ENCODE results near the gene LRRC4C. TPM values are rescaled to one million over a fixed set of nuclear protein-coding genes. Genes with fewer than 3 reads are reported as not detected.

The LRRC4C gene
- total RNA-seq, 1 experiment from 2014 or later = 0.72 TPM

GRCh38 chr11:40435344-40435743, 1024.1 kb downstream of the LRRC4C start:
- no peak for TF ChIP-seq ZNF138 (CRISPR knock-in tag; conservative IDR thresholded peaks at IDR 0.05)
- TF ChIP-seq ESRRA (CRISPR knock-in tag; IDR thresholded peaks at IDR 0.05; ENCODE audit: borderline replicate concordance) = no peak
- Mint-ChIP-seq H3K27ac (no peak overlapping the region), H3K36me3 (no peaks in the 10 kb centered on the region), H3K4me3 (no peak overlapping the region), H3K27me3 (ENCODE audit: low read depth) (no peaks in the 10 kb centered on the region), H3K9me3 (no peaks in the 10 kb centered on the region), H3K4me1 (no peaks in the 10 kb centered on the region)
- ATAC-seq = no peak
- CTCF ChIA-PET = no interaction called here
- no peak for DNase-seq (ENCODE audit: low spot score)
- POLR2A ChIA-PET = no interaction called here

GRCh38 chr11:40434926-40435325, 1024.5 kb downstream of the LRRC4C start:
- ChIA-PET CTCF (no interaction called here), POLR2A (no interaction called here)
- Mint-ChIP-seq H3K4me1 (no peaks in the 10 kb centered on the region), H3K27ac (no peak overlapping the region), H3K36me3 (no peaks in the 10 kb centered on the region), H3K27me3 (ENCODE audit: low read depth) (no peaks in the 10 kb centered on the region), H3K4me3 (no peak overlapping the region), H3K9me3 (no peaks in the 10 kb centered on the region)
- ATAC-seq (no peak), DNase-seq (ENCODE audit: low spot score) (no peak)
- TF ChIP-seq SOX15 (CRISPR knock-in tag; IDR thresholded peaks at IDR 0.05) = no peak

- Mint-ChIP-seq H3K4me1 (no peaks in the 10 kb centered on the region), H3K9me3 (no peaks in the 10 kb centered on the region), H3K36me3 (no peaks in the 10 kb centered on the region), H3K27me3 (ENCODE audit: low read depth) (no peaks in the 10 kb centered on the region), H3K27ac (no peak overlapping the region), H3K4me3 (no peak overlapping the region)
- no peak for DNase-seq (ENCODE audit: low spot score)
- ChIA-PET POLR2A (no interaction called here), CTCF (no interaction called here)
- ATAC-seq = no peak
- TF ChIP-seq RORB (CRISPR knock-in tag; IDR thresholded peaks at IDR 0.05) = no peak
- no peak for TF ChIP-seq ZNF263 (CRISPR knock-in tag; IDR thresholded peaks at IDR 0.05; ENCODE audit: low read depth)
- no peak for TF ChIP-seq PREB (CRISPR knock-in tag; IDR thresholded peaks at IDR 0.05; ENCODE audit: borderline replicate concordance)
- TF ChIP-seq NFATC4 (CRISPR knock-in tag; IDR thresholded peaks at IDR 0.05) = no peak
- no peak for TF ChIP-seq NFYB (CRISPR knock-in tag; conservative IDR thresholded peaks at IDR 0.05; ENCODE audit: low read depth)
- no peak for TF ChIP-seq ZNF317 (CRISPR knock-in tag; IDR thresholded peaks at IDR 0.05; ENCODE audit: borderline replicate concordance, low read depth)
- no peak for TF ChIP-seq CBFB (CRISPR knock-in tag; IDR thresholded peaks at IDR 0.05; ENCODE audit: low read depth)
- TF ChIP-seq ZNF671 (CRISPR knock-in tag; IDR thresholded peaks at IDR 0.05) = no peak
- TF ChIP-seq ZNF121 (CRISPR knock-in tag; IDR thresholded peaks at IDR 0.05) = no peak
- TF ChIP-seq SMAD3 (CRISPR knock-in tag; IDR thresholded peaks at IDR 0.05; ENCODE audit: borderline replicate concordance) = no peak
- TF ChIP-seq AR (CRISPR knock-in tag; IDR thresholded peaks at IDR 0.05) = no peak
- no peak for TF ChIP-seq ATF3 (CRISPR knock-in tag; conservative IDR thresholded peaks at IDR 0.05)
- no peak for TF ChIP-seq JUN (CRISPR knock-in tag; IDR thresholded peaks at IDR 0.05)
- no peak for TF ChIP-seq MYBL2 (CRISPR knock-in tag; IDR thresholded peaks at IDR 0.05)
These were observed 1027.1 kb downstream of the LRRC4C start for GRCh38 chr11:40432358-40432757.

GRCh38 chr11:40425168-40425567, 1034.3 kb downstream of the LRRC4C start:
- no peak overlapping the region for H3K27ac Mint-ChIP-seq
- H3K36me3 Mint-ChIP-seq = no peaks in the 10 kb centered on the region
- POLR2A ChIA-PET = no interaction called here
- CTCF ChIA-PET = no interaction called here
- no peak overlapping the region for H3K4me3 Mint-ChIP-seq
- no peaks in the 10 kb centered on the region for H3K4me1 Mint-ChIP-seq
- ATAC-seq (no peak), DNase-seq (ENCODE audit: low spot score) (no peak)
- H3K9me3 Mint-ChIP-seq = no peaks in the 10 kb centered on the region
- no peaks in the 10 kb centered on the region for H3K27me3 Mint-ChIP-seq (ENCODE audit: low read depth)
- TF ChIP-seq ARID4B (CRISPR knock-in tag; IDR thresholded peaks at IDR 0.05; ENCODE audit: borderline replicate concordance) (no peak), ZNF532 (CRISPR knock-in tag; IDR thresholded peaks at IDR 0.05; ENCODE audit: borderline replicate concordance) (no peak)
